ENCODE results near the gene MAPKAPK3.

MAPKAPK3 gene

DNA sequence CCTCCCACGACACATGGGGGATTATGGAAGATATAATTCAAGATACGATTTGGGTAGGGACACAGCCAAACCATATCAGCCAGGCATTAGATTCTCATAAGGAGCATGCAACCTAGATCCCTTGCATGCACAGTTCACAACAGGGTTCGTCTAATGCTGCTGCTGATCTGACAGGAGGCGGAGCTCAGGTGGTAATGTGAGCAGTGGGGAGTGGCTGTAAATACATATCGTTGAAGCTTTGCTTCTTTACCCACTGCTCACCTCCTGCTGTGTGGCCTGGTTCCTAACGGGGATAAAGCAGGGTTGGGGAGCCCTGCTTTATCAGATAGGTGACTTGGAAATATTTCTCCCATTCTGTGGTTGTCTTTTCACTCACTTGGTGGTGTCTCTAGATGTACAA is 72.6 kb downstream of the MAPKAPK3 start:
- DNase-seq (ENCODE audit: low read depth in 2 of 2): no peak

DNA sequence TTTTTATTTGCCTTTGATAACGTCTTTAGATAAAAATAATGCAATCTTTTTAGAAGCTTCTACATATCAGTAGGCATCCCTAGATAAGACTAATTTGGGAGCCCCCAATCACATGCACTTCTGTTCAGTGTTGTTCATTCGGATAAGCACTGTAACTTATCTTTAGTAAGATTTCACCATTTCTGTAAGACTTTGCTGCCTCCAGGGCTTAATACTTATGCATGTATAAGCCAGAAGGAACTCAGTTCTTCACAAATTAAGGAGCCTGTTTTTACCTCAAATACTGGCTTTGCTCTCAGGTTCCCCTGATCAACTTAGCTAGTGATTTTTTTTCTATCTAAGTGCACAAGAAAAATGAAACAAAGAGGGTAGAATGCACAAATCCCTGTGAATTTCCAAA is 78.1 kb downstream of the MAPKAPK3 start:
- no peak for DNase-seq (ENCODE audit: low read depth in 2 of 2)

DNA sequence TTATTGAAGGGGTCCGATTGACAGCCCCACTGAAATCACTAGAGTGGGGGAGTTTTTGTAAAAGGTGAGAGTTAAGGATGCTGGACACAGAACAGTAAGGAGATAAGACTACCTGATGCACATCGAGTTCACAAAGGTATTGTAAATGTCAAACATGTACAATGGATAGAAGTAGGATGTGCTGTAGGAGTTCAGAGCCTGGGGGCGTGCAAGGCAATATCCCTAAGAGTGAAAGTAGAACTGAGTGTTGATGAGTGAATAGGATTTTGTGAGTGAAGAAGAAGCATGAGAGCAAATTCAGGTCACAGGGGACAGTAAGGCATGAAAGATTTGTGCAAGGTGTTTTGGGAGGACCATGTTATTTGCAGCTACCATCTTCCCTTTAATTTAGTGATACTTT is 79.3 kb downstream of the MAPKAPK3 start:
- no peak for DNase-seq (ENCODE audit: low read depth in 2 of 2)

DNA sequence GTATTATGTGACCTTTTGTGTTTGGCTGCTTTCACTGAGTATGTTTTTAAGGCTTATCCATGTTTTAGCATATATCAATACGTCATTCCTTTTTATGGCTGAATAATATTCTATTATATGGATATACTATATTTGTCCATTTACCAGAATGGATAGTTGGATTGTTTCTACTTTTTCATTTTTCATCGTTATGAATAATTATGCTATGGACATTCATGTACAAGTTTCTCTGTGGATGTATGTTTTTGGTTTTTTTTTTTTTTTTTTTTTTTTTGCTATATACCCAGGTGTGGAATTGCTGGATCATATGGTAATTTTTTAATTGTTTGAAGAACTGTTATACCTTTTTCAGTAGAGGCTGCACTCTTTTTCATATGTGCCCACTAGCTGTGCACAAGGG is 81.3 kb downstream of the MAPKAPK3 start:
- no peak for DNase-seq (ENCODE audit: low read depth in 2 of 2)

Data from stimulated activated CD8-positive, alpha-beta memory T cell treated with anti-CD3 and anti-CD28 coated beads, Interleukin-7, amount 100 ng/mL, for 4 hours (primary cell).